Limb (tissue), 2 donors: ENCODE results near the gene NFKBIB.
A peak's percentile ranks its signal among the peaks of the same experiment; 100 is the strongest.
"Not testable (repeated sequence)": the region's sequence is repeated elsewhere in the genome, so short reads cannot be mapped to it uniquely, and the experiment has no call there.

Experiments
- DNase-seq, 2 donors: peaks; one replicate each; pipeline ENCODE4 v3.0.0-alpha.2; 2016; ENCODE audit errors: extremely low spot score in 2 of 2

The NFKBIB gene

GRCh38 chr19:38899447-38900201 lies at the start of gene NFKBIB, which contains the start of gene SIRT2:
TSS of gene NFKBIB (plus strand) at chr19:38899969. CDS start at chr19:38900033, 64 bp downstream.
TSS of gene SIRT2 (minus strand) at chr19:38899618. CDS start at chr19:38899521, 97 bp downstream.
- peak; percentile 99 to 100 for DNase-seq

- DNase-seq = peak in 1 of 2 donors; percentile 98
Measured at GRCh38 chr19:38850436-38850975, 49.3 kb upstream of the NFKBIB start.

- peak in 1 of 2 donors; percentile 72 for DNase-seq
Measured at GRCh38 chr19:38850976-38851621, 48.7 kb upstream of the NFKBIB start.

- DNase-seq = peak; percentile 93 to 95
Measured at GRCh38 chr19:38851622-38852230, 48.0 kb upstream of the NFKBIB start.

GRCh38 chr19:38852231-38853044 lies 47.3 kb upstream of the NFKBIB start:
- DNase-seq = peak in 1 of 2 donors; percentile 51

- no peak for DNase-seq
Measured at GRCh38 chr19:38853214-38853613, 46.6 kb upstream of the NFKBIB start.

- DNase-seq = not testable (repeated sequence)
Measured at GRCh38 chr19:38854961-38855360, 44.8 kb upstream of the NFKBIB start.

- not testable (repeated sequence) for DNase-seq
Measured at GRCh38 chr19:38855751-38856150, 44.0 kb upstream of the NFKBIB start.

- no peak for DNase-seq
Measured at GRCh38 chr19:38856813-38857212, 43.0 kb upstream of the NFKBIB start.

- DNase-seq = not testable (repeated sequence)
Measured at GRCh38 chr19:38859631-38860204, 40.1 kb upstream of the NFKBIB start.

GRCh38 chr19:38861368-38861767 lies 38.4 kb upstream of the NFKBIB start:
- no peak for DNase-seq

GRCh38 chr19:38862321-38863059 lies 37.3 kb upstream of the NFKBIB start:
- DNase-seq = peak; percentile 67 to 91

GRCh38 chr19:38867171-38867780 lies 32.5 kb upstream of the NFKBIB start:
- DNase-seq = no peak

GRCh38 chr19:38868551-38868950 lies 31.2 kb upstream of the NFKBIB start:
- no peak for DNase-seq

GRCh38 chr19:38869160-38869835 lies 30.5 kb upstream of the NFKBIB start:
- no peak for DNase-seq

GRCh38 chr19:38869836-38870607 lies 29.7 kb upstream of the NFKBIB start:
- DNase-seq = peak; percentile 59 to 84

GRCh38 chr19:38870612-38871011 lies 29.2 kb upstream of the NFKBIB start:
- no peak for DNase-seq

- not testable (repeated sequence) for DNase-seq
Measured at GRCh38 chr19:38873400-38873799, 26.4 kb upstream of the NFKBIB start.
